A549 (cell line): ENCODE results near the gene CARMIL3. TPM values are rescaled to one million over a fixed set of nuclear protein-coding genes. Genes with fewer than 3 reads are reported as not detected.
"Not testable (repeated sequence)": the region's sequence is repeated elsewhere in the genome, so short reads cannot be mapped to it uniquely, and the experiment has no call there.

Source experiments
- ATAC-seq, 2 experiments: fragments of 200-7000 bp in 1 of 2; fragments of >200 bp in 1 of 2; cut with Nextera tagmentation in 1 of 2; cut with Tn5 transposase in 1 of 2; 3 replicates each; pipeline versions ENCODE4 v1.8.0 to v1.9.1; 2018 to 2020; ENCODE audit warnings: mild to moderate bottlenecking in 1 of 2, moderate library complexity in 1 of 2
- CTCF ChIA-PET: fragments of 300-600 bp; sonication (Branson Sonifier 250); formaldehyde crosslinking; extraction: SDS; loops from one replicate; lab custom pipeline; 2021; ENCODE audit warnings: antibody characterized with exemption, inconsistent platforms; lab: Yijun Ruan, JAX
- POLR2A ChIA-PET: fragments of 350-600 bp; formaldehyde crosslinking; extraction: SDS; loops from one replicate; lab custom pipeline; 2021; ENCODE audit warnings: antibody characterized with exemption, inconsistent platforms; lab: Yijun Ruan, JAX
- DNase-seq, 2 experiments: peaks; one replicate each; pipeline versions ENCODE4 v3.0.0 to v3.0.0-alpha.2; 2011 to 2016; ENCODE audit warnings: low read depth in 1 of 2, low spot score in 1 of 2
- FAIRE-seq: peaks from 2 replicates; lab custom pipeline; 2011; peaks lifted over from hg19 to GRCh38; lab: Jason Lieb, UNC
- H3K27ac ChIP-seq, 2 experiments: fragments of >200 bp; sonication (Bioruptor Twin); formaldehyde crosslinking; 3 replicates each; pipeline ENCODE4 v1.5.1; 2016 to 2017
- H3K4me1 ChIP-seq: fragments of >200 bp; sonication (Bioruptor Twin); formaldehyde crosslinking; 3 replicates; pipeline ENCODE4 v1.6.1; 2016
- H3K4me2 ChIP-seq: fragments of >200 bp; sonication (Bioruptor Twin); formaldehyde crosslinking; 3 replicates; pipeline ENCODE4 v1.6.1; 2016
- H3K4me3 ChIP-seq: fragments of >200 bp; sonication (Bioruptor Twin); formaldehyde crosslinking; 3 replicates; pipeline ENCODE4 v1.5.1; 2016
- H3K9me3 ChIP-seq: fragments of >200 bp; sonication (Bioruptor Twin); formaldehyde crosslinking; 3 replicates; pipeline ENCODE4 v1.6.1; 2016
- BHLHE40 ChIP-seq: IDR thresholded peaks from 2 replicates; pipeline ENCODE4 v1.6.1; 2012; ENCODE audit warnings: low read depth, low read length, inconsistent platforms
- FOSB ChIP-seq: fragments of 250-450 bp; sonication (Bioruptor Pico); IDR thresholded peaks from 2 replicates; pipeline ENCODE4 v1.5.0; 2020; ENCODE audit warnings: mild to moderate bottlenecking, moderate library complexity
- KDM1A ChIP-seq: fragments of 200-600 bp; sonication (generic); IDR thresholded peaks from 2 replicates; pipeline ENCODE4 v1.6.1; 2016; ENCODE audit warnings: low read depth, mild to moderate bottlenecking
- MAFK ChIP-seq: fragments of 450-650 bp; IDR thresholded peaks from 2 replicates; pipeline ENCODE4 v1.6.1; 2014; ENCODE audit not compliant: partially characterized antibody
- RAD21 ChIP-seq, 2 experiments: fragments of >200 bp in 1 of 2; sonication (Bioruptor Twin) in 1 of 2; formaldehyde crosslinking in 1 of 2; IDR thresholded peaks in 1 of 2; conservative IDR thresholded peaks in 1 of 2; 2 replicates in 1 of 2; 3 replicates in 1 of 2; pipeline ENCODE4 v1.6.1; 2012 to 2018; ENCODE audit warnings: inconsistent platforms in 1 of 2
- SMC3 ChIP-seq: fragments of >200 bp; sonication (Bioruptor Twin); formaldehyde crosslinking; IDR thresholded peaks from 3 replicates; pipeline ENCODE4 v1.6.1; 2018; ENCODE audit warnings: inconsistent platforms
- WGBS: methylation state at CpG from one replicate; pipeline ENCODE4 v1.1.6; 2017; ENCODE audit errors: missing lambda C conversion rate; 5-methylcytosine and 5-hydroxymethylcytosine counted together
- polyA plus RNA-seq, 4 experiments: library from polyadenylated mRNA; depleted of rRNA in 3 of 4; stranded (reverse); fragments of >200 nt; fragmentation: RNase III in 1 of 4; extraction: RNeasy Plus Mini Kit Qiagen cat#74134 plus additional on column Dnase treatment in 1 of 4; gene quantifications; 2 replicates in 3 of 4; 3 replicates in 1 of 4; pipeline ENCODE4 v1.2.3, GENCODE V29; 2011 to 2017
- TF ChIP-seq, protein P1 (sequence below): fragments of >200 bp; sonication (Bioruptor Twin); formaldehyde crosslinking; IDR thresholded peaks from 3 replicates; pipeline ENCODE4 v1.5.1; 2016

CARMIL3 gene
- polyA plus RNA-seq, 2 of the 4 experiments (the other 2 are of a cell fraction): 0.45 to 0.98 TPM

DNA sequence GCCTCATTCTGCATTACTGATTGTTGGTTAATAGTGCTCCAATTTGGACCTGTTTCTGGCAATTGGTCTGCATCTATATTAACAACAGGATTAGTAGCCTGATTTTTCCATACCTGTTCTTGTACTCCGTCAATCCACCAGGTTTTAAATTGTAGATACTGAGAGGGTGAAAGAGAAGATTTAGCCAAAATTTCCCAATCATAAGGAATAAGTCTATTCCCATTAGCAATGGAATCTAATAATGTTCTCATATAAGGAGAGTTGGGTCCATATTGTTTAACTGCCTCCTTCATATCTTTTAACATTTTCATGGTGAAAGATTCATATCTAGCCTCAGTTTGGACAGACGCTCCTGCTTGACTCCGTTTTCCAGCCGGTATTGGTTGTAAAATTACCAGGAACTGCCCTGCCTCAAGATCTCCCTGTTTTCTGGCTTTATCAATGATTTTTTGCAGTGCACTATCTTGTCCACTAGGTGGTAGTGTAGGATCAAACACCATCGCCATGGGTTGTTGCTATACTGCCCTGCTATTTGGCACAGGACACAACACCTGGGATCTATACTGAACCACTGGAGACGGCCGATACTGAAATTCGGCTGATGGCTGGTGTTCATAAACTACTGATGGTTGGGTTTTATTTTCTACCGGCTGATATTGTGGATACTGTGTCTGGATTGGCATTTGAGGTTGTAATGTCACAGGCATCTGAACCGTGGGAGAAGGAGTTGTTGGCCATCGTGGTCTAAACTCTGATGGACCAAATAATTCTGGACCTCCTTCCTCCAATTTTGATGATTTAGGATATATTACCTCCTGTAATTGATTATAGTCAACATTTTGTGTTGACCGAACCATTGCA is 37.9 kb upstream of the CARMIL3 start:
- FAIRE-seq (no peak), ATAC-seq (peak; percentile 85 to 87), DNase-seq (peak; percentile 58 to 77)
- H3K4me1 ChIP-seq: peaks cover 8% of the 10 kb centered on the region; the same call in 2 of the 3 replicates
- H3K4me2 ChIP-seq: no peak overlapping the region
- H3K9me3 ChIP-seq: peaks cover 8% of the 10 kb centered on the region; the same call in 1 of the 3 replicates
- POLR2A ChIA-PET: no interaction called here
- TF ChIP-seq BHLHE40 (no peak), FOSB (no peak), KDM1A (no peak), RAD21 (conservative IDR thresholded peaks at IDR 0.05 in 1 of 2, IDR thresholded peaks at IDR 0.05 in 1 of 2) (peak; percentile 95 to 98), SMC3 (peak; percentile 92)
- TF ChIP-seq, protein P1, sequence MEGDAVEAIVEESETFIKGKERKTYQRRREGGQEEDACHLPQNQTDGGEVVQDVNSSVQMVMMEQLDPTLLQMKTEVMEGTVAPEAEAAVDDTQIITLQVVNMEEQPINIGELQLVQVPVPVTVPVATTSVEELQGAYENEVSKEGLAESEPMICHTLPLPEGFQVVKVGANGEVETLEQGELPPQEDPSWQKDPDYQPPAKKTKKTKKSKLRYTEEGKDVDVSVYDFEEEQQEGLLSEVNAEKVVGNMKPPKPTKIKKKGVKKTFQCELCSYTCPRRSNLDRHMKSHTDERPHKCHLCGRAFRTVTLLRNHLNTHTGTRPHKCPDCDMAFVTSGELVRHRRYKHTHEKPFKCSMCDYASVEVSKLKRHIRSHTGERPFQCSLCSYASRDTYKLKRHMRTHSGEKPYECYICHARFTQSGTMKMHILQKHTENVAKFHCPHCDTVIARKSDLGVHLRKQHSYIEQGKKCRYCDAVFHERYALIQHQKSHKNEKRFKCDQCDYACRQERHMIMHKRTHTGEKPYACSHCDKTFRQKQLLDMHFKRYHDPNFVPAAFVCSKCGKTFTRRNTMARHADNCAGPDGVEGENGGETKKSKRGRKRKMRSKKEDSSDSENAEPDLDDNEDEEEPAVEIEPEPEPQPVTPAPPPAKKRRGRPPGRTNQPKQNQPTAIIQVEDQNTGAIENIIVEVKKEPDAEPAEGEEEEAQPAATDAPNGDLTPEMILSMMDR: peak; percentile 93
- no peak overlapping the region for H3K27ac ChIP-seq
- 27% methylated on average over 12 of the region's 12 CpGs for WGBS
- H3K4me3 ChIP-seq: no peak overlapping the region
- CTCF ChIA-PET: interaction anchor here (0.8 to 4.2 kb wide), 11 partner anchors 20 to 95 kb away, joined by 3 to 24 read pairs (median 5); partner anchors contain the start of gene DHRS4L2

DNA sequence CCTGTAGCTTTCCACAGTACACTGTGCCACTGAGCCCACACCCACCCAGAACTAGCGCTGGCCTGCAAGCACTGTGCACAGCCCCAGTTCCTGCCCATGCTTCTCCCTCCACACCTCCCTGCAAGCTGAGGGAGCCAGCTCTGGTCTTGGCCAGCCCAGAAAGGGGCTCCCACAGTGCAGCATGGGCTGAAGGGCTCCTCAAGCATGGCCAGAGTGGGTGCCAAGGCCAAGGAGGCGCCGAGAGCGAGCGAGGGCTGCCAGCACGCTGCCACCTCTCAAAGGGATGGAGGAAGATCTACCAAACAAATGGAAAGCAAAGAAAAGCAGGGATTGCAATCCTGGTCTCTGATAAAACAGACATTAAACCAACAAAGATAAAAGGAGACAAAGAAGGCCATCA is 36.1 kb upstream of the CARMIL3 start:
- ATAC-seq: not testable (repeated sequence)
- CTCF ChIA-PET: interaction anchor here (1.5 to 2.0 kb wide), 2 partner anchors 34 to 93 kb away, joined by 3 to 14 read pairs; no protein-coding TSS in a partner anchor

DNA sequence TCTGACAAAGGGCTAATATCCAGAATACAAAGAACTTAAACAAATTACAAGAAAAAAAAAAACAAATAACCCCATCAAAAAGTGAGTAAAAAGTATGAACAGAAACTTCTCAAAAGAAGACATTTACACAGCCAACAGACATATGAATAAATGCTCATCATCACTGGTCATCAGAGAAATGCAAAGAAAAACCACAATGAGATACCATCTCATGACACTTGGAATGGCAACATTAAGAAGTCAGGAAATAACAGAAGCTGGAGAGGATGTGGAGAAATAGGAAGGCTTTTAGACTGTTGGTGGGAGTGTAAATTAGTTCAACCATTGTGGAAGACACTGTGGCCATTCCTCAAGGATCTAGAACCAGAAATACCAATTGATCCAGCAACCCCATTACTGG is 32.8 kb upstream of the CARMIL3 start:
- H3K4me3 ChIP-seq, CTCF ChIA-PET, DNase-seq, H3K27ac ChIP-seq, H3K4me2 ChIP-seq, ATAC-seq, POLR2A ChIA-PET, H3K9me3 ChIP-seq, FAIRE-seq, H3K4me1 ChIP-seq: not testable (repeated sequence)

More for the DNA sequence above, 36.1 kb upstream of the CARMIL3 start:
- H3K27ac ChIP-seq, FAIRE-seq, DNase-seq, H3K9me3 ChIP-seq, H3K4me3 ChIP-seq, POLR2A ChIA-PET, H3K4me2 ChIP-seq, H3K4me1 ChIP-seq: not testable (repeated sequence)
- WGBS: 89% methylated on average over 5 of the region's 6 CpGs

GRCh38 chr14:24019944-24020343 is 31.9 kb upstream of the CARMIL3 start:
- DNase-seq: peak in 1 of 2 experiments; percentile 29
- CTCF ChIA-PET: interaction anchor here (0.6 kb wide), 1 partner anchor 33 kb away, joined by 3 read pairs; no protein-coding TSS in a partner anchor
- peak; percentile 95 for TF ChIP-seq MAFK
- TF ChIP-seq, all 56 proteins: peak for 1; not testable (repeated sequence) for 55
- H3K4me1 ChIP-seq, FAIRE-seq, H3K9me3 ChIP-seq, H3K4me2 ChIP-seq, H3K4me3 ChIP-seq, POLR2A ChIA-PET, H3K27ac ChIP-seq: not testable (repeated sequence)
- peak; percentile 91 to 93 for ATAC-seq
- 3% methylated on average over 2 of the region's 2 CpGs for WGBS

GRCh38 chr14:24020520-24020919 is 31.3 kb upstream of the CARMIL3 start:
- POLR2A ChIA-PET, DNase-seq, H3K4me1 ChIP-seq, H3K27ac ChIP-seq, H3K4me3 ChIP-seq, H3K4me2 ChIP-seq, ATAC-seq, FAIRE-seq, H3K9me3 ChIP-seq: not testable (repeated sequence)
- 61% methylated on average over 3 of the region's 3 CpGs for WGBS
- CTCF ChIA-PET: interaction anchor here (0.6 kb wide), 1 partner anchor 32 kb away, joined by 3 read pairs; no protein-coding TSS in a partner anchor

DNA sequence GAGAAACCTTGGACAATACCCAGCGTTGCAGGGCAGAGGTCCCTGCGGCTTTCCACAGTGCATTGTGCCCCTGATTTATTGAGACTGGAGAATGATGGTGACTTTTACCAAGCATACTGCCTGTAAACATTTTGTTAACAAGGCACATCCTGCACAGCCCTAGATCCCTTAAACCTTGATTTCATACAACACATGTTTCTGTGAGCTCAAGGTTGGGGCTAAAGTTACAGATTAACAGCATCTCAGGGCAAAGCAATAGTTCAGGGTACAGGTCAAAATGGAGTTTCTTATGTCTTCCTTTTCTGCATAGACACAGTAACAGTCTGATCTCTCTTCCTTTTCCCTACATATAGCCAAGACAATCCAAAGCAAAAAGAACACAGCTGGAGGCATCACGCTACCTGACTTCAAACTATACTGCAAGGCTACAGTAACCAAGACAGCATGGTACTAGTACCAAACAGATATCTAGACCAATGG is 26.8 kb upstream of the CARMIL3 start:
- H3K4me3 ChIP-seq, H3K4me1 ChIP-seq, H3K27ac ChIP-seq, DNase-seq, FAIRE-seq, POLR2A ChIA-PET, ATAC-seq, H3K9me3 ChIP-seq, H3K4me2 ChIP-seq: not testable (repeated sequence)
- CTCF ChIA-PET: interaction anchor here (0.9 kb wide), 1 partner anchor 10 kb away, joined by 3 read pairs; no protein-coding TSS in a partner anchor
- 82% methylated on average over 3 of the region's 3 CpGs for WGBS

DNA sequence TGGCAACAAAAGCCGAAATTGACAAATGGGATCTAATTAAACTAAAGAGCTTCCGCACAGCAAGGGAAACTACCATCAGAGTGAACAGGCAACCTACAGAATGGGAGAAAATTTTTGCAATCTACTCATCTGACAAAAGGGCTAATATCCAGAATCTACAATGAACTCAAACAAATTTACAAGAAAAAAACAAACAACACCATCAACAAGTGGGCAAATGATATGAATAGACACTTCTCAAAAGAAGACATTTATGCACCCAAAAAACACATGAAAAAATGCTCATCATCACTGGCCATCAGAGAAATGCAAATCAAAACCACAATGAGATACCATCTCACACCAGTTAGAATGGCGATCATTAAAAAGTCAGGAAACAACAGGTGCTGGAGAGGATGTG is 22.1 kb upstream of the CARMIL3 start:
- H3K27ac ChIP-seq, POLR2A ChIA-PET, CTCF ChIA-PET, H3K9me3 ChIP-seq, FAIRE-seq, H3K4me2 ChIP-seq, DNase-seq, ATAC-seq, H3K4me3 ChIP-seq: not testable (repeated sequence)
- H3K4me1 ChIP-seq: peaks cover 32% of the 10 kb centered on the region
- 88% methylated on average over 2 of the region's 3 CpGs for WGBS

DNA sequence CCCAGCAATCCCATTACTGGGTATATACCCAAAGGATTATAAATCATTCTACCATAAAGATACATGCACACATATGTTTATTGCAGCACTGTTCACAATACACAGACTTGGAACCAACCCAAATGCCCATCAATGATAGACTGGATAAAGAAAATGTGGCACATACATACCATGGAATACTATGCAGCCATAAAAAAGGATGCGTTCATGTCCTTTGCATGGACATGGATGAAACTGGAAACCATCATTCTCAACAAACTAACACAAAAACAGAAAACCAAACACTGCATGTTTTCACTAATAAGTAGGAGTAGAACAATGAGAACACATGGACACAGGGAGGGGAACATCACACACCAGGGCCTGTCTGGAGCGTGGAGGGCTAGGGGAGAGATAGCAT is 20.5 kb upstream of the CARMIL3 start:
- H3K4me3 ChIP-seq, H3K4me2 ChIP-seq, POLR2A ChIA-PET, FAIRE-seq, H3K9me3 ChIP-seq, DNase-seq, ATAC-seq, CTCF ChIA-PET: not testable (repeated sequence)
- 93% methylated on average over 2 of the region's 2 CpGs for WGBS
- H3K4me1 ChIP-seq: peaks cover 43% of the 10 kb centered on the region
- peak overlapping the region; percentile 69 to 95; a peak in 4 of 6 replicates for H3K27ac ChIP-seq
